PC-9 (cell line): Measurements from ENCODE around the gene DHRS4L2. TPM values are rescaled to one million over a fixed set of nuclear protein-coding genes. Genes with fewer than 3 reads are reported as not detected.

Experiments
- BruUV-seq: library from RNA; stranded (reverse); fragments of 400-500 nt; replicated peaks from 2 replicates; lab custom pipeline; 2021; lab: Mats Ljungman, UMichigan
- CTCF ChIA-PET: fragments of 300-600 bp; sonication (Branson Sonifier 250); formaldehyde crosslinking; loops from one replicate; lab custom pipeline; 2022; ENCODE audit warnings: antibody characterized with exemption; lab: Charles Lee
- POLR2A ChIA-PET: fragments of 300-600 bp; sonication (Branson Sonifier 250); formaldehyde crosslinking; loops from one replicate; lab custom pipeline; 2022; ENCODE audit warnings: antibody characterized with exemption; ENCODE audit not compliant: unreplicated experiment; lab: Charles Lee
- DNase-seq, 2 experiments: peaks; one replicate each; pipeline versions ENCODE4 v3.0.0 to v3.0.0-alpha.2; 2015 to 2022; ENCODE audit warnings: mixed read lengths in 1 of 2
- H2AFZ ChIP-seq: fragments of 200-600 bp; sonication (generic); 2 replicates; pipeline ENCODE4 v1.8.1; 2017; ENCODE audit warnings: antibody characterized with exemption
- H3F3A ChIP-seq: fragments of 200-600 bp; sonication (generic); 2 replicates; pipeline ENCODE4 v1.8.1; 2017; ENCODE audit warnings: antibody characterized with exemption, mild to moderate bottlenecking, low read depth; ENCODE audit not compliant: insufficient read depth
- H3K27ac ChIP-seq: fragments of 200-600 bp; sonication (generic); 2 replicates; pipeline ENCODE4 v1.6.1; 2016; ENCODE audit warnings: mixed run types
- H3K27me3 ChIP-seq: fragments of 200-600 bp; sonication (generic); 2 replicates; pipeline ENCODE4 v1.6.1; 2016; ENCODE audit warnings: low read depth, mixed run types; ENCODE audit not compliant: insufficient read depth
- H3K36me3 ChIP-seq: fragments of 200-600 bp; sonication (generic); 2 replicates; pipeline ENCODE4 v1.6.1; 2016; ENCODE audit warnings: low read depth, mixed run types
- H3K4me1 ChIP-seq: fragments of 200-600 bp; sonication (generic); replicated peaks from 2 replicates; pipeline ENCODE4 v1.6.1; 2016; ENCODE audit warnings: mixed run types; ENCODE audit not compliant: insufficient read depth
- H3K4me2 ChIP-seq: fragments of 200-600 bp; sonication (generic); 2 replicates; pipeline ENCODE4 v1.6.1; 2017; ENCODE audit warnings: mixed run types
- H3K4me3 ChIP-seq: fragments of 200-600 bp; sonication (generic); 2 replicates; pipeline ENCODE4 v1.6.1; 2016; ENCODE audit warnings: mixed run types
- H3K79me2 ChIP-seq: fragments of 200-600 bp; sonication (generic); 2 replicates; pipeline ENCODE4 v1.6.1; 2017; ENCODE audit warnings: low read depth, mixed run types
- H3K9me2 ChIP-seq: fragments of 200-600 bp; sonication (generic); 2 replicates; pipeline ENCODE4 v1.8.1; 2017; ENCODE audit warnings: mild to moderate bottlenecking; ENCODE audit not compliant: insufficient read depth
- H3K9me3 ChIP-seq: fragments of 200-600 bp; sonication (generic); 2 replicates; pipeline ENCODE4 v1.8.1; 2016; ENCODE audit warnings: low read depth; ENCODE audit not compliant: insufficient read depth
- H4K20me1 ChIP-seq: fragments of 200-600 bp; sonication (generic); 2 replicates; pipeline ENCODE4 v1.8.1; 2017; ENCODE audit not compliant: insufficient read depth
- CTCF ChIP-seq: fragments of 200-600 bp; sonication (generic); conservative IDR thresholded peaks from 2 replicates; pipeline ENCODE4 v1.6.1; 2017; ENCODE audit warnings: mixed run types, antibody characterized with exemption, mild to moderate bottlenecking, moderate library complexity
- EZH2 ChIP-seq: fragments of 200-600 bp; sonication (generic); IDR thresholded peaks from 2 replicates; pipeline ENCODE4 v1.8.0; 2017; ENCODE audit warnings: antibody characterized with exemption, low read depth
- intact Hi-C: fragments of 100-400 bp; cut with micrococcal nuclease; formaldehyde crosslinking; loops from one replicate; pipeline ENCODE4 v1.10.0; 2022; ENCODE audit not compliant: unreplicated experiment
- total RNA-seq: library from RNA; stranded (reverse); gene quantifications from 2 replicates; pipeline ENCODE4 v1.2.3, GENCODE V29; 2021

The DHRS4L2 gene
- total RNA-seq, 1 experiment from 2014 or later, result 14.8 TPM

- TF ChIP-seq EZH2, result no peak
- no peak for TF ChIP-seq CTCF
- Histone ChIP-seq H3F3A (no peaks in the 10 kb centered on the region), H3K4me2 (no peak overlapping the region), H4K20me1 (no peaks in the 10 kb centered on the region), H3K27me3 (no peaks in the 10 kb centered on the region), H3K9me2 (no peaks in the 10 kb centered on the region), H3K36me3 (no peaks in the 10 kb centered on the region), H2AFZ (no peak overlapping the region), H3K27ac (no peak overlapping the region), H3K4me1 (peaks cover 4% of the 10 kb centered on the region; the same call in 1 of the 2 replicates), H3K9me3 (no peaks in the 10 kb centered on the region), H3K4me3 (no peak overlapping the region), H3K79me2 (no peaks in the 10 kb centered on the region)
- DNase-seq, result no peak
- no TSS peak for BruUV-seq
- CTCF ChIA-PET, result no interaction called here
- POLR2A ChIA-PET, result no interaction called here
- intact Hi-C loops, result loop anchor here (2.0 kb wide), 2 partner anchors 23 to 449 kb away; no protein-coding TSS in a partner anchor
Observed at GRCh38 chr14:24037658-24038037, 48.9 kb downstream of the DHRS4L2 start.

GRCh38 chr14:24038686-24039085 is 50.0 kb downstream of the DHRS4L2 start:
- no peak for DNase-seq
- Histone ChIP-seq H3K36me3 (no peaks in the 10 kb centered on the region), H3K27me3 (no peaks in the 10 kb centered on the region), H3K4me2 (no peak overlapping the region), H3K4me1 (peaks cover 4% of the 10 kb centered on the region; the same call in 1 of the 2 replicates), H3K27ac (no peak overlapping the region), H3K9me3 (no peaks in the 10 kb centered on the region), H3F3A (no peaks in the 10 kb centered on the region), H3K9me2 (no peaks in the 10 kb centered on the region), H3K4me3 (no peak overlapping the region), H2AFZ (no peak overlapping the region), H3K79me2 (no peaks in the 10 kb centered on the region), H4K20me1 (no peaks in the 10 kb centered on the region)
- BruUV-seq, result no TSS peak
- intact Hi-C loops, result no loop called here
- TF ChIP-seq CTCF (no peak), EZH2 (no peak)
- ChIA-PET CTCF (no interaction called here), POLR2A (no interaction called here)

GRCh38 chr14:24040692-24041091 is 52.0 kb downstream of the DHRS4L2 start:
- H2AFZ ChIP-seq, result no peak overlapping the region
- H3K4me2 ChIP-seq, result no peak overlapping the region
- no peaks in the 10 kb centered on the region for H3K9me3 ChIP-seq
- H3K4me1 ChIP-seq, result peaks cover 4% of the 10 kb centered on the region; the same call in 1 of the 2 replicates
- H4K20me1 ChIP-seq, result no peaks in the 10 kb centered on the region
- ChIA-PET CTCF (no interaction called here), POLR2A (no interaction called here)
- no peak overlapping the region for H3K4me3 ChIP-seq
- H3K36me3 ChIP-seq, result no peaks in the 10 kb centered on the region
- H3K9me2 ChIP-seq, result no peaks in the 10 kb centered on the region
- no peaks in the 10 kb centered on the region for H3K79me2 ChIP-seq
- no peak for TF ChIP-seq CTCF
- TF ChIP-seq EZH2, result no peak
- no TSS peak for BruUV-seq
- intact Hi-C loops, result no loop called here
- H3F3A ChIP-seq, result no peaks in the 10 kb centered on the region
- H3K27me3 ChIP-seq, result no peaks in the 10 kb centered on the region
- DNase-seq, result no peak
- H3K27ac ChIP-seq, result no peak overlapping the region
